Stimulated activated CD8-positive, alpha-beta memory T cell treated with anti-CD3 and anti-CD28 coated beads, Interleukin-7, amount 100 ng/mL, for 1 hour (primary cell): Measurements from ENCODE around the gene SIGLEC1.

Experiments used
- DNase-seq, 2 donors: peaks; one replicate each; pipeline ENCODE4 v3.0.0-alpha.2; 2020; ENCODE audit warnings: low read depth in 2 of 2

The SIGLEC1 gene

DNA sequence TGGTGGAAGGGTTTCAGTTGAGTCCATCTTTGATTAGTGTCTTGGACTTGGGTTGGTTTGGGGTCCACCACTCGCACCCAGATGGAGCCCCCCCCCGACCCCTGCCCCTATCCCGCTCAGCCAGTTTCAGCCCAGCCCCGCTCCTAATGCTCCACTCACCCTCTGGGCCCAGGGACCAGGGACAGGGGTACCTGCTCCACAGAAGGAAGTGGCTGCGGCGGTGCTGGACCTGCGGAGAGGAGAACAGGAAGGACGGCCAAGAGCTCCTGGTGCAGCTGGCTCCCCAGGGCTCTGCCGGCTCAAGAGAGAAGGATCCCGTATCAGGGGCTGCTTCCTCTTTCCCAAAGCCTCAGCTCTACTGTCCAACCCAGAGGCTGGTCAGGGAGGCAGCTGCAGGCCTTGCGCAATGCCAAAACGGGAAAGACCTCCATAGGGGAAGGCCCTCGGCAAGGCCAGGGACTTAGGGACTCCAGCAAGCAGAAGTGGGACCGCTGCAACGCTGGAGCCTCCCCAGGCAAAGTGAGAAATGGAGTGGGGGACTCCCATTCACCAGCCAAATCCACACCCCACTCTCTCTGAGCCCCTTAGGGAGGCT lies at the start of gene SIGLEC1:
Gene SIGLEC1 (minus strand): TSS at position 322 of the 595 bp plus-strand sequence. CDS start 5,472 bp downstream, outside the sequence.
- DNase-seq, result no peak

DNA sequence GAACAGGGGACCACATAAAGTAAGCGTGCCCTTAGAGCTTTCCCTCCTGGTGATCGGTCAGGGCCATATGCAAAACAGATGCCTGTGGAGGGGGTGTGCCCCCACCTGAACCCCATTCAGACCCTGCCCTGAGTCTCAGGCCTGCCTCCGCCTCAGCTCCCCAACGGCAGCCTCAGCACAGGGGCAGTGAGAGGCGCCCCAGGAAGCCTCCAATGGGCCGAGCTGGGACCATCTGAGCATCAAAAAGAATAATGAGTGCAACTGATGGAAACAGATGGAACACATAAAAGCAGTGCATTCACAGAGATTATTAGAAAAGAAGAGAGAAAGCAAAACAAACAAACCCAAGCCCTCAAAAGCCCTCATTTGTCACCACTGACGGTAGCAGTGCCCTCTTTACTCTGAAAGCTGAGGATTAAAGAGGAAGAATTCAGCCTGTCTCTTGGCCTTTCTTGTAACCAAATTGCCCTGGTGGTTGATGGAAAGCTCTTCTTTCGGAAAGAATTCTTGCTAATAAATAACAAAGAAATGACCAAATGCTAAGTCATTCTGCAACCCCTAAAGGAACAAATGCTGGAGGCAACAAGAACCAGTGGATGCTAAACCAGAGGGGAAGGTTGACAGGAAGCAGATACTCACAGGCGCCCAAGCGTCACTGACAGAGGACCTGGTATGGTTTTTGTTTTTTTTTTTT lies 48.4 kb upstream of the SIGLEC1 start:
- DNase-seq, result no peak

DNA sequence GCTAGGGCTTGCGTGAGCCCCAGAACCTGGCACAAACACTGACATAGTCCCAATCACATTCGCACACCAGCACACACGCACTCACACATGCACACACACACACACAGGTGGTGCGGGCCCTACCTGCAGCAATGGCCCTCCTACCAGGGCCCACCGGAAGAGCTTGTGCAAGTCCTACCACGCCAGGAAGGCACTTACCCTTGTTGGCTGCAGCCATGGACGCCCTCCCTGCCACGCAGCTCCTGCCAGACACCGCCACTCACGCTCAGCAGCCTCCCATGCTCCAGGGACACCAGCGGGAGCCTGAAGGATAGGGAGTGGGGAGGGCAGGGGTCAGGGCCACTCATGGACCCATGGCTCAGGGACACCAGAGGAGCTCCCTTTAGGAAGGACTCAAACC lies 47.5 kb upstream of the SIGLEC1 start:
- no peak for DNase-seq

DNA sequence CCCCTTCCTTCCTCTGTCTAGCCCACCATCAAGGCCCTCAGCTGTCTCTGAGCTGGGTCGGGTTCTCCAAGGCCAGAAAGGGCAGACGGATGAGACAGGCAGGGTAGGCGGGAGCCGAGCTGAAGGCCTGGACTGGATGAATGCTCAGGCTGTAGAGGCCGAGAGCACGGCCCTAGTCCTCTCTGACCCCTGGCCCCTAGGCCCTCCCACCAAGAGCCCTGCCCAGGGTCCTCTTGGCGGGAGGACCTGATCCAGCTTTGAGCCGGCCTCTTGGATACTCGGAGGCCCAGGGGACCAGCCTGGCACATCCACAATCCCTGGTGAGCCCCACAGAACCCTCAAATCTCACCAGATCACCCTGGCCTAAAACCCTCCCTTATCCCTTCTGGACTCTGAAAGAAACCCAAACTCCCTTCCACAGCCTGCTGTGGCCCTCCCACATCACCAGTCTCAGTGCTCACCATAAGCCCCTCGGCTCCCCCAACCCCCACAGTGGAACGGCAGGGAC lies 47.0 kb upstream of the SIGLEC1 start:
- DNase-seq, result no peak

GRCh38 chr20:3758566-3758965 lies 46.2 kb upstream of the SIGLEC1 start:
- DNase-seq, result no peak

DNA sequence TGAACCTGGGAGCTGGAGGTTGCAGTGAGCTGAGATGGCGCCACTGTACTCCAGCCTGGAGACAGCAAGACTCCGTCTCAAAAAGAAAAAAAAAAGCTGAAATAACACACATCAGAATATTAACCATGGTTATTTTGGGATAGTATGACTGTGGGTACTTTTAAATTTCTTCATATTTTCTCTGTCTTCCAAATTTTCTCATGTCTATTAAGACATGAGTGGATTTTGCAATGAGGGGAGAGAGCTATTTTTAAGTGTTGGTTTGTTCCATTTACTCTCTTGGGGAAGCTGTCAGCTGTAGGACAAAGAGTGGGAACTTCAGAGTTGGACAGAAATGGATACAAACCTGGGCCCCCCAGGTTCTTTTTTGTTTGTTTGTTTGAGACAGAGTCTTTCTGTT lies 44.9 kb upstream of the SIGLEC1 start:
- DNase-seq, result no peak

DNA sequence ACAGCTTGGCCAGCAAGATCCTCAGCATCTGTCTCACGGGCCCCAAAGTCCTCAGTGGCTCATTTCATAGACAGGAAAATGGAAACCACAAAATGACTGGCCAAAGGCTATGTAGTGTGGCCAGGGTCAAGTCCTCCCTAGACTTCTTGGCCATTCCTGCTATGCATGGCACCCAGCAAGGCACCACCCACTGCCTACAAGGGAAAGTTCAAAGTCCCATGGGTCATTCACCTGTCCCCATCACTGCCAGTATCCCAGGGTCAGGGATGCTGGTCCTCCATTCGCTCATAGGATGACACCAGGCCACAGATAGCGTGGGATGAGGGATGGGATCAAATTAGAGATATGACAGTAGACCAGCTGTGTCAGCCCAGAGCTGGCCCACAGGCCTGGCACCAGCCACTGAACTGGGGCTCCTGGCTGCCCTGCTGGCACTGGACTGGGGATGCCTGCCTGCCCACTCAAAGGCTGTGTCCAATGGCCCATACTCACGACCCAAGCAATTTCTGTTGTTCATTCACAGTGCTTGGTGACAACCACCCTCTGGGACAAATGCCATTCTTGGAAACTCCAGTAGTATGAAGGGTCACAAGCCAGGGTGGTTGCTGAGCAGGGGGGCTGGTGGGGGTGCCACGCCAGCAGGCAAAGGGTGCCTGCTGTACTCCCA lies 43.5 kb upstream of the SIGLEC1 start:
- DNase-seq, result no peak

GRCh38 chr20:3755269-3755668 lies 42.9 kb upstream of the SIGLEC1 start:
- no peak for DNase-seq

GRCh38 chr20:3754276-3754630 lies 41.9 kb upstream of the SIGLEC1 start:
- no peak for DNase-seq

DNA sequence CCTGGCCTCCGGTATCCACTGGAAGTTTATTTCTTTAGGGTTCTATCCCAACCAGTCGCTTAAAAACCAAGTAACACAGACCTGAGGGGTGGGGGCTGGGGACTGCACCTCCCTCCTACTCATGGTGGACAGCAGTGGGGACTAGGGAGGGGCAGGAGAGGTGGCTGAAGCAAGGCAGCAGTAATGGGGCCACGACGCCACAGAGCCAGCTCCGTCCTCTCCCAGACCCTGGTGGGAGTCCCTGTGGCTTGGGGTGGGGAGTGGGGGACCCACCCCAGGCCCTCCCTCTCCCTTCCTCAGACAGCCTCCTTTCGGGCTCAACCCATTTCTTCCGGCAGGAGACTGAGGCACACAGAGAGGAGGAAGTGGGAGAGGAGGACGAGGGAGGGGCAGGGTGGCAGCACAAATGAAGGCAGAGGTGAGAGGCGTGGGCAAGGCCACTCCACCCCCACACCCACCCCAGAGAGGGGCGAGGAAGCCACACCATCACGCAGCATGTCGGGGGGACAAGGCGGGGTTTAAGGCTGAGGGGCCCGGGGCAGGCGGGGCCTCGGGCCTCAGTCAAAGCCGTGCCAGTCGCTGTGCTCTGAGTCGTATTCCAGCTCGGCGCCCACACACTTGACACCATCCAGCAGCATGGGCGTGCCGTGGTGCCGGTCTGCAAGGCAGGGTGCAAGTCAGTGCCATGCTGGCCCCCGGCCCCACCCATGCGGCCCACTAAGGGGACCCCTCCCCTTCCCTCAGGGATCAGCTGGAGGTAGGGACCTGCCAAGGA lies 41.3 kb upstream of the SIGLEC1 start:
- DNase-seq, result no peak

- peak in 1 of 2 donors; percentile 43 for DNase-seq
Observed at GRCh38 chr20:3753098-3753497, 40.7 kb upstream of the SIGLEC1 start.

GRCh38 chr20:3752386-3752759 lies 40.0 kb upstream of the SIGLEC1 start:
- no peak for DNase-seq

DNA sequence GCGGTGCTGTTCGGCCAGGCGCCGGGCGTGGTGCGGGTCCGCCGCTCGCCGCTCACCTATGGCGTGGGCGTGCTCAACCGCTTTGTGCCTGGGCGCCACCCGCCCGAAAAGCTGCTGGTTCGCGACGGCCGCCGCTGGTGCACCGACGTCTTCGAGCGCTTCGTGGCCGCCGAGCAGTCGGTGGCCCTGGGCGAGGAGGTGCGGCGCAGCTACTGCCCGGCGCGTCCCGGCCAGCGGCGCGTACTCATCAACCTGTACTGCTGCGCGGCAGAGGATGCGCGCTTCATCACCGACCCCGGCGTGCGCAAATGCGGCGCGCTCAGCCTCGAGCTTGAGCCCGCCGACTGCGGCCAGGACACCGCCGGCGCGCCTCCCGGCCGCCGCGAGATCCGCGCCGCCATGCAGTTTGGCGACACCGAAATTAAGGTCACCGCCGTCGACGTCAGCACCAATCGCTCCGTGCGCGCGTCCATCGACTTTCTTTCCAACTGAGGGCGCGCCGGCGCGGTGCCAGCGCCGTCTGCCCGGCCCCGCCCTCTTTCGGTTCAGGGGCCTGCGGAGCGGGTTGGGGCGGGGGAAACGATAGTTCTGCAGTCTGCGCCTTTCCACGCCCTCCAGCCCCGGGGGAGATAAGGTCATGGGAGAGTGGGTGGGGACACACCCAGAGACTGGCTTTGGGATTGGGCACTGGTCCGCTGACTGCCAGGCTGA lies 39.4 kb upstream of the SIGLEC1 start:
- DNase-seq, result no peak

DNA sequence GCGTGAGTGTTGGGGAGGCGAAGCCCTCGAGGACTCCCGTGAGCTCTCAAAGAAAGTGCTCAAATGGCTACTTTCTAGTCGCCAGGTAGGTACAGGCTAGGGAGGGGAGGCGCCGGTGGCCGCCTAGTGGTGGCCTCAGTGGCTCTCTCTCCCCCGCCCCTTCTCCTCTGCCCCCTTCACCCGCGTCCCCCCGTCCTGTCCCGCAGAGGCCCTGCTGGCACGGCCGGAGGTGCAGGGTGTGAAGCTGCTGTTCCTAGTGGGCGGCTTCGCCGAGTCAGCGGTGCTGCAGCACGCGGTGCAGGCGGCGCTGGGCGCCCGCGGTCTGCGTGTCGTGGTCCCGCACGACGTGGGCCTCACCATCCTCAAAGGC lies 38.9 kb upstream of the SIGLEC1 start:
- no peak for DNase-seq

GRCh38 chr20:3749689-3750531 lies 37.5 kb upstream of the SIGLEC1 start:
- DNase-seq, result no peak

- no peak for DNase-seq
Observed at GRCh38 chr20:3749087-3749688, 36.8 kb upstream of the SIGLEC1 start.

- no peak for DNase-seq
Observed at GRCh38 chr20:3748073-3748472, 35.7 kb upstream of the SIGLEC1 start.

GRCh38 chr20:3747471-3747870 lies 35.1 kb upstream of the SIGLEC1 start:
- DNase-seq, result no peak

DNA sequence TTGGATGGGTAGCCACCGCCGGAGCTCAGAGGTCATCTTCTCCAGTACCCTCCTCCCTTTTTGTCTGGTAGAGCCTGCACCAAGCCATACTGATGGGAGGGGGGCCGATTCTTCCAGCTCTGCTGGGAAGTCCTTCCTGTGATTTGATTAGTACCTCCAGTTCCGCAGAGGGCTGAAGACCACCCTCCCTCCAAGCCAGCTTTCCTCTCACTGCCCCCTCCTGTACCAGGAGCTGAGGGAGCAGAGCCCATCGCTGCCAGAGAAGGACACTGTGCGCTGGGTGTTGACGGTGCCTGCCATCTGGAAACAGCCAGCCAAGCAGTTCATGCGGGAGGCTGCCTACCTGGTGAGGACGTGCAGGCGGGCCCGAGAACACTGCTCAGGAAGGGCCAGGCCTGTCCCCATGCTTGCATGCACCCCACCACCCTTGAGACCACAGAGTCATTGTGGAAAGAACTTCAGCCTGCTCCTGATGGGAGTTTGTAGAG lies 33.3 kb upstream of the SIGLEC1 start:
- no peak for DNase-seq
